H9 (cell line): Measurements from ENCODE around the gene FAM83F. TPM values are rescaled to one million over a fixed set of nuclear protein-coding genes. Genes with fewer than 3 reads are reported as not detected.

Source experiments
- DNase-seq: peaks from one replicate; pipeline ENCODE4 v3.0.0-alpha.2; 2017
- H2AFZ ChIP-seq: one replicate; pipeline ENCODE4 v1.6.1; 2013; ENCODE audit warnings: mild to moderate bottlenecking, low read length, control low read depth, moderate library complexity
- H2AK5ac ChIP-seq: 2 replicates; pipeline ENCODE4 v1.6.1; 2013; ENCODE audit warnings: low read length, control low read depth, mixed read lengths; ENCODE audit not compliant: insufficient read length
- H2BK120ac ChIP-seq: one replicate; pipeline ENCODE4 v1.6.1; 2013; ENCODE audit warnings: low read depth, mild to moderate bottlenecking, low read length, control low read depth, inconsistent platforms; ENCODE audit not compliant: poor library complexity, severe bottlenecking
- H2BK12ac ChIP-seq: 2 replicates; pipeline ENCODE4 v1.6.1; 2013; ENCODE audit warnings: low read length, control low read depth, mixed read lengths, low read depth; ENCODE audit not compliant: insufficient read length
- H2BK15ac ChIP-seq: 2 replicates; pipeline ENCODE4 v1.6.1; 2013; ENCODE audit warnings: low read depth, low read length, control low read depth
- H2BK20ac ChIP-seq: one replicate; pipeline ENCODE4 v1.6.1; 2013; ENCODE audit warnings: low read depth, mild to moderate bottlenecking, low read length, control low read depth, inconsistent platforms; ENCODE audit not compliant: poor library complexity, severe bottlenecking
- H2BK5ac ChIP-seq: 2 replicates; pipeline ENCODE4 v1.6.1; 2013; ENCODE audit warnings: low read length, control low read depth, mixed read lengths; ENCODE audit not compliant: insufficient read length
- H3K14ac ChIP-seq: 2 replicates; pipeline ENCODE4 v1.6.1; 2013; ENCODE audit warnings: low read length, control low read depth; ENCODE audit not compliant: insufficient read depth
- H3K18ac ChIP-seq: 2 replicates; pipeline ENCODE4 v1.6.1; 2013; ENCODE audit warnings: low read depth, mild to moderate bottlenecking, mixed read lengths, low read length, control low read depth; ENCODE audit not compliant: insufficient read length
- H3K23ac ChIP-seq: 2 replicates; pipeline ENCODE4 v1.6.1; 2013; ENCODE audit warnings: low read length, control low read depth, mixed read lengths, low read depth; ENCODE audit not compliant: insufficient read length
- H3K23me2 ChIP-seq: 2 replicates; pipeline ENCODE4 v1.6.1; 2013; ENCODE audit warnings: low read depth, mild to moderate bottlenecking, mixed read lengths, low read length, control low read depth; ENCODE audit not compliant: insufficient read length, poor library complexity, severe bottlenecking
- H3K27ac ChIP-seq: 2 replicates; pipeline ENCODE4 v1.5.1; 2013; ENCODE audit warnings: low read length, control low read depth, mixed read lengths, low read depth; ENCODE audit not compliant: insufficient read length
- H3K27me3 ChIP-seq: 2 replicates; pipeline ENCODE4 v1.6.1; 2013; ENCODE audit warnings: low read length, control low read depth, inconsistent platforms; ENCODE audit not compliant: insufficient read depth
- H3K4ac ChIP-seq: 2 replicates; pipeline ENCODE4 v1.6.1; 2013; ENCODE audit warnings: low read depth, mild to moderate bottlenecking, control low read depth, inconsistent platforms, low read length, moderate library complexity
- H3K4me1 ChIP-seq: 2 replicates; pipeline ENCODE4 v1.6.1; 2013; ENCODE audit warnings: low read length, control low read depth, inconsistent platforms; ENCODE audit not compliant: insufficient read depth
- H3K4me2 ChIP-seq: 2 replicates; pipeline ENCODE4 v1.6.1; 2013; ENCODE audit warnings: low read length, control low read depth, mixed read lengths; ENCODE audit not compliant: insufficient read length, insufficient read depth
- H3K56ac ChIP-seq: 2 replicates; pipeline ENCODE4 v1.6.1; 2013; ENCODE audit warnings: low read depth, mild to moderate bottlenecking, mixed read lengths, low read length, control low read depth; ENCODE audit not compliant: insufficient read length
- H3K79me1 ChIP-seq: 2 replicates; pipeline ENCODE4 v1.6.1; 2013; ENCODE audit warnings: low read depth, mild to moderate bottlenecking, moderate library complexity, low read length, control low read depth, inconsistent platforms; ENCODE audit not compliant: insufficient read depth, poor library complexity, severe bottlenecking
- H3K79me2 ChIP-seq: 2 replicates; pipeline ENCODE4 v1.6.1; 2013; ENCODE audit warnings: low read length, control low read depth, inconsistent platforms; ENCODE audit not compliant: insufficient read depth
- H3K9ac ChIP-seq: 2 replicates; pipeline ENCODE4 v1.6.1; 2013; ENCODE audit warnings: low read length, control low read depth, mixed read lengths; ENCODE audit not compliant: insufficient read length; ENCODE audit errors: extremely low read depth
- H3K9me3 ChIP-seq: one replicate; pipeline ENCODE4 v1.6.1; 2013; ENCODE audit warnings: low read depth, low read length, inconsistent platforms; ENCODE audit not compliant: control insufficient read depth
- H3T11ph ChIP-seq: one replicate; pipeline ENCODE4 v1.6.1; 2013; ENCODE audit warnings: mild to moderate bottlenecking, low read length, control low read depth, inconsistent platforms
- H4K20me1 ChIP-seq: one replicate; pipeline ENCODE4 v1.6.1; 2013; ENCODE audit not compliant: control insufficient read depth, insufficient read length, insufficient read depth
- H4K5ac ChIP-seq: 2 replicates; pipeline ENCODE4 v1.6.1; 2013; ENCODE audit warnings: low read depth, mild to moderate bottlenecking, mixed read lengths, low read length, control low read depth; ENCODE audit not compliant: insufficient read length
- H4K8ac ChIP-seq: replicated peaks from 2 replicates; pipeline ENCODE4 v1.6.1; 2013; ENCODE audit warnings: low read length, control low read depth, mixed read lengths, low read depth; ENCODE audit not compliant: insufficient read length
- H4K91ac ChIP-seq: 2 replicates; pipeline ENCODE4 v1.6.1; 2013; ENCODE audit warnings: low read depth, mild to moderate bottlenecking, moderate library complexity, mixed read lengths, low read length, control low read depth; ENCODE audit not compliant: insufficient read length
- H3K27ac Mint-ChIP-seq, 3 experiments: 2 replicates in 2 of 3; 3 replicates in 1 of 3; pipeline ENCODE4 v1.8.0; 2020 to 2021; ENCODE audit warnings: mixed read lengths in 3 of 3, mild to moderate bottlenecking in 1 of 3, moderate library complexity in 1 of 3
- H3K27me3 Mint-ChIP-seq: 2 replicates; pipeline ENCODE4 v1.8.0; 2021; ENCODE audit warnings: low read depth, mild to moderate bottlenecking, moderate library complexity, mixed read lengths
- H3K36me3 Mint-ChIP-seq, 3 experiments: 2 replicates in 2 of 3; 3 replicates in 1 of 3; pipeline ENCODE4 v1.8.0; 2020 to 2021; ENCODE audit warnings: low read depth in 3 of 3, mixed read lengths in 3 of 3; ENCODE audit not compliant: insufficient read depth in 1 of 3
- H3K4me1 Mint-ChIP-seq, 2 experiments: 2 replicates each; pipeline ENCODE4 v1.8.0; 2020; ENCODE audit warnings: mixed read lengths in 2 of 2
- H3K4me3 Mint-ChIP-seq, 2 experiments: 2 replicates in 1 of 2; 3 replicates in 1 of 2; pipeline ENCODE4 v1.8.0; 2020 to 2021; ENCODE audit warnings: mild to moderate bottlenecking in 2 of 2, mixed read lengths in 2 of 2, moderate library complexity in 1 of 2
- H3K9me3 Mint-ChIP-seq, 2 experiments: 2 replicates in 1 of 2; 3 replicates in 1 of 2; pipeline ENCODE4 v1.8.0; 2020; ENCODE audit warnings: mild to moderate bottlenecking in 2 of 2, mixed read lengths in 2 of 2, moderate library complexity in 1 of 2
- CTCF ChIP-seq: fragments of 200-600 bp; sonication (generic); conservative IDR thresholded peaks from 3 replicates; pipeline ENCODE4 v1.8.0; 2021; ENCODE audit warnings: antibody characterized with exemption, mild to moderate bottlenecking
- WGBS: extraction: QIAGEN DNeasy Blood & Tissue Kit; methylation state at CpG from one replicate; pipeline ENCODE4 v1.1.7; 2013; ENCODE audit warnings: missing lambda C conversion rate, low lambda C conversion rate, mixed read lengths; ENCODE audit not compliant: insufficient read length; ENCODE audit errors: extremely low coverage; 5-methylcytosine and 5-hydroxymethylcytosine counted together
- total RNA-seq: library from RNA; stranded (reverse); gene quantifications from 2 replicates; pipeline ENCODE4 v1.2.1, GENCODE V29; 2021

Gene FAM83F
- total RNA-seq, 1 experiment from 2014 or later: 17.4 TPM

- WGBS: no CpG with 5 or more reads among the region's 3 CpGs
- Histone ChIP-seq H3K23ac (no peak overlapping the region), H2BK20ac (no peak overlapping the region), H3K79me1 (no peaks in the 10 kb centered on the region), H3K79me2 (no peaks in the 10 kb centered on the region; the same call in 1 of the 2 replicates), H3K4me2 (no peak overlapping the region), H4K91ac (no peak overlapping the region), H3K4ac (no peak overlapping the region), H3T11ph (no peak overlapping the region), H3K14ac (no peak overlapping the region), H2BK120ac (no peak overlapping the region), H3K27ac (no peak overlapping the region), H2BK5ac (no peak overlapping the region), H4K20me1 (no peaks in the 10 kb centered on the region), H2AK5ac (no peak overlapping the region), H3K27me3 (no peaks in the 10 kb centered on the region), H3K4me1 (0 out of 2 replicates have a peak, but pooled peaks cover 2% of the 10 kb centered on the region), H2BK15ac (no peak overlapping the region), H4K5ac (no peak overlapping the region), H2BK12ac (no peak overlapping the region), H3K9me3 (no peaks in the 10 kb centered on the region), H4K8ac (no peak overlapping the region), H2AFZ (no peak overlapping the region), H3K56ac (no peak overlapping the region), H3K23me2 (peaks cover 8% of the 10 kb centered on the region), H3K9ac (no peak overlapping the region), H3K18ac (no peak overlapping the region)
- H3K9me3 Mint-ChIP-seq: no peaks in the 10 kb centered on the region
- no peak overlapping the region for H3K27ac Mint-ChIP-seq
- DNase-seq: no peak
- H3K27me3 Mint-ChIP-seq: peaks cover 78% of the 10 kb centered on the region
- H3K36me3 Mint-ChIP-seq: no peaks in the 10 kb centered on the region
- no peak overlapping the region for H3K4me3 Mint-ChIP-seq
- no peak for TF ChIP-seq CTCF
- peaks cover 11 to 19% of the 10 kb centered on the region in 2 experiments; a peak in 3 of 4 replicates for H3K4me1 Mint-ChIP-seq
Observed at GRCh38 chr22:39990686-39991085, 4.1 kb upstream of the FAM83F start.
